PFSK-1 (cell line): Measurements from ENCODE around the gene LRFN5.

Experiments used
- FOXP2 ChIP-seq: optimal IDR thresholded peaks from 2 replicates; pipeline ENCODE3; 2011; ENCODE audit warnings: borderline replicate concordance, control low read depth, inconsistent platforms; ENCODE audit not compliant: insufficient read depth; ENCODE audit errors: extremely low read length, extremely low read depth
- POLR2AphosphoS5 ChIP-seq: IDR thresholded peaks from 2 replicates; pipeline ENCODE4 v1.6.1; 2012; ENCODE audit warnings: low read depth, mild to moderate bottlenecking, control low read depth, low read length, moderate library complexity
- REST ChIP-seq, 2 experiments: IDR thresholded peaks; 2 replicates each; pipeline versions ENCODE4 v1.6.1 to v1.8.0; 2011 to 2012; ENCODE audit warnings: low read depth in 2 of 2, low read length in 2 of 2, control low read depth in 1 of 2, inconsistent platforms in 1 of 2, mild to moderate bottlenecking in 1 of 2, moderate library complexity in 1 of 2; ENCODE audit not compliant: insufficient read depth in 1 of 2
- SIN3A ChIP-seq: IDR thresholded peaks from 2 replicates; pipeline ENCODE4 v1.6.1; 2012; ENCODE audit warnings: mild to moderate bottlenecking, low read length, moderate library complexity, borderline replicate concordance; ENCODE audit not compliant: insufficient read depth
- TAF1 ChIP-seq: IDR thresholded peaks from 2 replicates; pipeline ENCODE4 v1.6.1; 2012; ENCODE audit warnings: low read length, control low read depth, borderline replicate concordance; ENCODE audit not compliant: insufficient read depth

LRFN5 gene

GRCh38 chr14:41915732-41916131 lies 309.1 kb downstream of the LRFN5 start:
- TF ChIP-seq REST (IDR thresholded peaks at IDR 0.05; ENCODE audit: insufficient read depth in 1 of 2, low read depth in 2 of 2, low read length in 2 of 2), result no peak
- TF ChIP-seq POLR2AphosphoS5, result no peak
- TF ChIP-seq TAF1, result no peak
- TF ChIP-seq SIN3A, result no peak
- no peak for TF ChIP-seq FOXP2

GRCh38 chr14:41916313-41916712 lies 309.6 kb downstream of the LRFN5 start:
- TF ChIP-seq TAF1 (no peak), FOXP2 (no peak), SIN3A (no peak), POLR2AphosphoS5 (no peak), REST (IDR thresholded peaks at IDR 0.05; ENCODE audit: insufficient read depth in 1 of 2, low read depth in 2 of 2, low read length in 2 of 2) (no peak)

GRCh38 chr14:41925409-41925808 lies 318.7 kb downstream of the LRFN5 start:
- TF ChIP-seq SIN3A (no peak), POLR2AphosphoS5 (no peak), TAF1 (no peak), FOXP2 (no peak), REST (IDR thresholded peaks at IDR 0.05; ENCODE audit: insufficient read depth in 1 of 2, low read depth in 2 of 2, low read length in 2 of 2) (no peak)

GRCh38 chr14:41950428-41951151 lies 343.9 kb downstream of the LRFN5 start:
- TF ChIP-seq POLR2AphosphoS5, result no peak
- TF ChIP-seq FOXP2, result no peak
- no peak for TF ChIP-seq REST (IDR thresholded peaks at IDR 0.05; ENCODE audit: insufficient read depth in 1 of 2, low read depth in 2 of 2, low read length in 2 of 2)
- no peak for TF ChIP-seq SIN3A
- no peak for TF ChIP-seq TAF1
